OCI-LY3 (cell line): ENCODE measurements around the gene INS.

Experiments
- EZH2phosphoT487 ChIP-seq: fragments of 200-600 bp; shearing (Covaris generic); IDR thresholded peaks from 2 replicates; pipeline ENCODE4 v1.6.1; 2018; ENCODE audit warnings: antibody characterized with exemption, mixed run types, low read depth
- TF ChIP-seq, protein P1 (sequence below): fragments of 200-600, 300-600 bp; sonication (generic); IDR thresholded peaks from 2 replicates; pipeline ENCODE4 v1.5.1; 2014; ENCODE audit warnings: antibody characterized with exemption, low read length, low read depth

DNA sequence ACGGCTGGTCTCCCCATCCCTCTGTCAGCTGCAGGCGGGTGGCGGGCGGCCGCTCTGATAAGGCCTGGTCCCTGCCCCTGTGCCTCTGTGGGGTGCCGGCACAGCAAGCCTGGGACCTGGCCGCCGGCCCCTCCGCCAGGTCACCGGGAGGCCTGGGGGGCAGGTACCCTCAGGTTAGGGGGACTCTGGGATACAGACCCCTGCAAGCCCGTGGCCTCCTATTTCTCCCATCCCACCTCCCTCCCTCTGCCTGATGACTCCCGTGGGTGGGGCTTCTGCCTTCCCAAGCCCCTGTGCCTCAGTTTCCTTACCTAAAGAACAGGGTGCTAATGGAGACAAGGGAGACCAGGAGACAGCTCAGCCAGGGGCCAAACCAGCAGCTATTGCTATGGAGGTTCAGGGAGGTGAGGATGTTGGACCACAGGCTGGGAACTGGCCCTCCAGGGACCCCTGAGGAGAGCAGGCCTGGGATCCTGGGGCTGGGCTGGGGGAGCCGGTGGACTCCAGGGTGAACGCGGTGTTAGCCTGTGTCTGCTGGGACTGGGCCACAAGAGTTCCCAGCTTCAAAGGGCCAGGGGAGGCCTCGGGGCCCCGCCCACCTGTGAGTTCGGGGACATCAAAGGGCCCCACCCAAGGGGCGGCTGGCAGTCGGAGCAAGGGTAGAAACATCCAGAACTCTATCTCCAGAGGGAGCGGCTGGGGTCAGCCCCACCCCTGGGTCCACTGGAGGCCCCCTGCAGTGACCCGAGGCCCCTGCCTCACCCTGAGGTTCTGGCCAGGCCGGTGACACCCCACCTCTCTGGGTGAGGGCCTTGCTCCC, 42.6 kb upstream of the INS start:
- TF ChIP-seq, protein P1, sequence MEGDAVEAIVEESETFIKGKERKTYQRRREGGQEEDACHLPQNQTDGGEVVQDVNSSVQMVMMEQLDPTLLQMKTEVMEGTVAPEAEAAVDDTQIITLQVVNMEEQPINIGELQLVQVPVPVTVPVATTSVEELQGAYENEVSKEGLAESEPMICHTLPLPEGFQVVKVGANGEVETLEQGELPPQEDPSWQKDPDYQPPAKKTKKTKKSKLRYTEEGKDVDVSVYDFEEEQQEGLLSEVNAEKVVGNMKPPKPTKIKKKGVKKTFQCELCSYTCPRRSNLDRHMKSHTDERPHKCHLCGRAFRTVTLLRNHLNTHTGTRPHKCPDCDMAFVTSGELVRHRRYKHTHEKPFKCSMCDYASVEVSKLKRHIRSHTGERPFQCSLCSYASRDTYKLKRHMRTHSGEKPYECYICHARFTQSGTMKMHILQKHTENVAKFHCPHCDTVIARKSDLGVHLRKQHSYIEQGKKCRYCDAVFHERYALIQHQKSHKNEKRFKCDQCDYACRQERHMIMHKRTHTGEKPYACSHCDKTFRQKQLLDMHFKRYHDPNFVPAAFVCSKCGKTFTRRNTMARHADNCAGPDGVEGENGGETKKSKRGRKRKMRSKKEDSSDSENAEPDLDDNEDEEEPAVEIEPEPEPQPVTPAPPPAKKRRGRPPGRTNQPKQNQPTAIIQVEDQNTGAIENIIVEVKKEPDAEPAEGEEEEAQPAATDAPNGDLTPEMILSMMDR: no peak
- TF ChIP-seq EZH2phosphoT487: no peak
